ENCODE measurements around the gene TRPM8.

The TRPM8 gene

GRCh38 chr2:234026693-234027254 lies 109.6 kb downstream of the TRPM8 start:
- H3K27me3 Mint-ChIP-seq = no peaks in the 10 kb centered on the region
- peak overlapping the region; percentile 96 for H3K27ac Mint-ChIP-seq (ENCODE audit: low read depth)
- ATAC-seq (replicated peaks; ENCODE audit: extremely low read depth, poor library complexity, severe bottlenecking) (peak; percentile 57), DNase-seq (ENCODE audit: low spot score in 2 of 2) (no peak)
- peaks cover 6% of the 10 kb centered on the region for H3K9me3 Mint-ChIP-seq
- peak overlapping the region; percentile 79 for H3K4me3 Mint-ChIP-seq
- H3K4me1 Mint-ChIP-seq = peaks cover 70% of the 10 kb centered on the region
- H3K36me3 Mint-ChIP-seq (ENCODE audit: insufficient read depth) = peaks cover 3% of the 10 kb centered on the region

DNA sequence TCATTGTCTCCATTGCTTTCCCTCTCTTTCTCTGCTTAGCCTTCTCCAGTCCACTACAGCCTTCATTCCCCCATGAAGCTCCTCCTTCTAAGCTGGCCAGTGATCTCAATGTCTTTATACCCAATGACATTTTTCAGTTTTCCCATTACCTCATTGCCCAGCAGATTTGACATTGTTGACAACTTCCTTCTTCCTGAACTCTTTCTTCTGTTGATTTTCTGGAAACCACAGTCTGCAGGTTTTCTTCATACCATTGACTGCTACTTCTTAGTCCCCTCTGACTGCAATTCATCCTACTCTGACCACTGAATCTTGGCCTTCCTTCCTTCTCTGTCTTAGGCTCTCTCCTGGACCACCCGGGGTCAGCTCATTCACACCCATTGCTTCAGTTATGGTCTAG lies 110.5 kb downstream of the TRPM8 start:
- H3K27ac Mint-ChIP-seq (ENCODE audit: low read depth) = peak overlapping the region; percentile 96
- H3K27me3 Mint-ChIP-seq = no peaks in the 10 kb centered on the region
- peaks cover 7% of the 10 kb centered on the region for H3K36me3 Mint-ChIP-seq (ENCODE audit: insufficient read depth)
- peaks cover 6% of the 10 kb centered on the region for H3K9me3 Mint-ChIP-seq
- H3K4me3 Mint-ChIP-seq = peak overlapping the region; percentile 79
- H3K4me1 Mint-ChIP-seq = peaks cover 69% of the 10 kb centered on the region
- DNase-seq (ENCODE audit: low spot score in 2 of 2) (no peak), ATAC-seq (replicated peaks; ENCODE audit: extremely low read depth, poor library complexity, severe bottlenecking) (no peak)

GRCh38 chr2:234029150-234029733 lies 112.1 kb downstream of the TRPM8 start:
- H3K27me3 Mint-ChIP-seq = no peaks in the 10 kb centered on the region
- peaks cover 7% of the 10 kb centered on the region for H3K36me3 Mint-ChIP-seq (ENCODE audit: insufficient read depth)
- no peak for DNase-seq (ENCODE audit: low spot score in 2 of 2)
- no peak for ATAC-seq (replicated peaks; ENCODE audit: extremely low read depth, poor library complexity, severe bottlenecking)
- H3K27ac Mint-ChIP-seq (ENCODE audit: low read depth) = no peak overlapping the region
- peaks cover 12% of the 10 kb centered on the region for H3K9me3 Mint-ChIP-seq
- no peak overlapping the region for H3K4me3 Mint-ChIP-seq
- H3K4me1 Mint-ChIP-seq = peaks cover 74% of the 10 kb centered on the region

- DNase-seq (ENCODE audit: low spot score in 2 of 2) = no peak
- ATAC-seq (replicated peaks; ENCODE audit: extremely low read depth, poor library complexity, severe bottlenecking) = no peak
- Mint-ChIP-seq H3K27ac (ENCODE audit: low read depth) (no peak overlapping the region), H3K27me3 (no peaks in the 10 kb centered on the region), H3K9me3 (peaks cover 12% of the 10 kb centered on the region), H3K36me3 (ENCODE audit: insufficient read depth) (peaks cover 7% of the 10 kb centered on the region), H3K4me3 (no peak overlapping the region), H3K4me1 (peaks cover 63% of the 10 kb centered on the region)
Measured at GRCh38 chr2:234031207-234031606, 114.0 kb downstream of the TRPM8 start.

DNA sequence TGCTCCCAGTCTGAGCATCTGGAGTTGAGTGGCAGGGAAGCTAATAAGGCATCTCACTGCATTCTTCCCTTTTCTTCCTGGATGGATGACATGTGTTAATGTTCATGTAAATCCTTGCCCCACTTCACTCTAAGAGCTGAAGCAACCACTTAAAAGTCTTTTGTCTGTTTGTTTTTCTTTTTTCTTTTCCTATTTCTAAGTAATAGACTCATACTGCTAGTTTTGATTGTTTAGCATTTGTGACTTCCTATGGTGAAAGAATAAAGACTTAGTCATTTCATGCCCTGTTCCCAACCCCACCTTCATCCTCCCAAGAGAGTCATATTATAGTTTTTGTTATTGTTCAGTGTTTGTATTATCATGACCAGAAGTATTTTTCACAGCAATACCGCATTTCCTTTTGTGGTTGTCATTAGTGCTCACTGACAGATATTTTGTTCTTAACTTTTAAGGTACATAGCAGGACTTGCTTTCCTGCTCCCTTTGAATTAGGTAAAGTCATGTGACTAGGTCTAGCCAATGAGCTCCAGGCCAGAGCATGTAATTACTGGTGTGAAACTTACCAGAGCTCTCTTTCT lies 115.2 kb downstream of the TRPM8 start:
- Mint-ChIP-seq H3K4me1 (peaks cover 51% of the 10 kb centered on the region), H3K27me3 (no peaks in the 10 kb centered on the region), H3K9me3 (peaks cover 11% of the 10 kb centered on the region), H3K36me3 (ENCODE audit: insufficient read depth) (peaks cover 7% of the 10 kb centered on the region), H3K4me3 (peak overlapping the region; percentile 49), H3K27ac (ENCODE audit: low read depth) (peak overlapping the region; percentile 68)
- peak in 1 of 2 donors; percentile 65 for DNase-seq (ENCODE audit: low spot score in 2 of 2)
- peak; percentile 94 for ATAC-seq (replicated peaks; ENCODE audit: extremely low read depth, poor library complexity, severe bottlenecking)

- peaks cover 6% of the 10 kb centered on the region for H3K9me3 Mint-ChIP-seq
- H3K4me3 Mint-ChIP-seq = no peak overlapping the region
- no peaks in the 10 kb centered on the region for H3K27me3 Mint-ChIP-seq
- peaks cover 44% of the 10 kb centered on the region for H3K4me1 Mint-ChIP-seq
- DNase-seq (ENCODE audit: low spot score in 2 of 2) = no peak
- peaks cover 5% of the 10 kb centered on the region for H3K36me3 Mint-ChIP-seq (ENCODE audit: insufficient read depth)
- ATAC-seq (replicated peaks; ENCODE audit: extremely low read depth, poor library complexity, severe bottlenecking) = no peak
- H3K27ac Mint-ChIP-seq (ENCODE audit: low read depth) = peak overlapping the region; percentile 24
Measured at GRCh38 chr2:234033174-234033573, 116.0 kb downstream of the TRPM8 start.

GRCh38 chr2:234033885-234034284 lies 116.7 kb downstream of the TRPM8 start:
- Mint-ChIP-seq H3K27me3 (no peaks in the 10 kb centered on the region), H3K4me3 (no peak overlapping the region), H3K27ac (ENCODE audit: low read depth) (peak overlapping the region; percentile 24), H3K4me1 (peaks cover 38% of the 10 kb centered on the region), H3K36me3 (ENCODE audit: insufficient read depth) (peaks cover 5% of the 10 kb centered on the region), H3K9me3 (peaks cover 13% of the 10 kb centered on the region)
- DNase-seq (ENCODE audit: low spot score in 2 of 2) = no peak
- no peak for ATAC-seq (replicated peaks; ENCODE audit: extremely low read depth, poor library complexity, severe bottlenecking)

DNA sequence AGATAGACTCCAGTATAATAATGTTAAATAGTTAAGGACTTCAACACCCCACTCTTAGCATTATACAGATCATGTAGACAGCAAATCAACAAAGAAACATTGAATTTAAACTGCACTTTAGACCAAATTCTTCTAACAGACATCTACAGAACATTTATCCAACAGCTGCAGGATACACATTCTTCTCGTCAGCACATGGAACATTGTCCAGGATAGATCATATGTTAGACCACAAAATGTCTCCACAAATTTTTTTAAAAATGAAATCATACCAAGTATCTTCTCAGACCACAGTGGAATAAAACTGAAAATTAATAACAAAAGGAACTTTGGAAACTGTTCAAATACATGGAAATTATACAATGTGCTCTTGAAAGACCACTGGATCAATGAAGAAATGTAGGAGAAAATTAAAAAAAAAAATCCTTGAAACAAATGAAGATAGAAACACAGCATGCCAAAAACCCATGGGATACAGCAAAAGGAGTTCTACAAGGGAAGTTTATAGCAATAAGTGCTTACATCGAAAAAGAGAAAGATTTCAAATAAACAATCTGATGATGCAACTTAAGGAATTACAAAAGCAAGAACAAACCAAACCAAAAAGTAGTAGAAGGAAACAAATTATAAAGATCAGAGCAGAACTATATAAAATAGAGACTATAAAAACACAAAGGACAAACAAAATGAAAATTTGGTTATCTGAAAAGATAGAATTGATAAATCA lies 121.1 kb downstream of the TRPM8 start:
- Mint-ChIP-seq H3K36me3 (ENCODE audit: insufficient read depth) (no peaks in the 10 kb centered on the region), H3K4me3 (no peak overlapping the region), H3K9me3 (peaks cover 13% of the 10 kb centered on the region), H3K27me3 (no peaks in the 10 kb centered on the region), H3K27ac (ENCODE audit: low read depth) (no peak overlapping the region), H3K4me1 (peaks cover 10% of the 10 kb centered on the region)
- no peak for ATAC-seq (replicated peaks; ENCODE audit: extremely low read depth, poor library complexity, severe bottlenecking)
- no peak for DNase-seq (ENCODE audit: low spot score in 2 of 2)

DNA sequence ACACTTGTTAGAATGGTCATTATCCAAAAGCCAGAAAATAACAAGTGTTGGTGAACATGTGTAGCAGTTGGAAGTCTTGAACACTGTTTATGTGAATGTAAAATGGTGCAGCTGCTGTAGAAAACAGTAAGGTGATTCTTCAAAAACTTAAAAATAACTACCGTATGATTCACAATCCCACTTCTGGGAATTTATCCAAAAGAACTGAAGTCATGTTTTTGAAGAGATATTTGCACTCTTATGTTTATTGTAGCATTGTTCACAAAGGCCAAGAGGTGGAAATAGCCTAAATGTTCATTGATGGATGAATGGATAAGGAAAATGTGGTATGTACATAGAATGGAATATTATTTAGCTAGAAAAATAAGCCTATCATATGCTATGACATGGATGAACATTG lies 127.0 kb downstream of the TRPM8 start:
- Mint-ChIP-seq H3K27me3 (no peaks in the 10 kb centered on the region), H3K4me3 (no peak overlapping the region), H3K9me3 (peaks cover 4% of the 10 kb centered on the region), H3K4me1 (peaks cover 11% of the 10 kb centered on the region), H3K36me3 (ENCODE audit: insufficient read depth) (no peaks in the 10 kb centered on the region), H3K27ac (ENCODE audit: low read depth) (no peak overlapping the region)
- DNase-seq (ENCODE audit: low spot score in 2 of 2) (no peak), ATAC-seq (replicated peaks; ENCODE audit: extremely low read depth, poor library complexity, severe bottlenecking) (no peak)

GRCh38 chr2:234046521-234046920 lies 129.3 kb downstream of the TRPM8 start:
- H3K4me1 Mint-ChIP-seq = peaks cover 15% of the 10 kb centered on the region
- no peaks in the 10 kb centered on the region for H3K36me3 Mint-ChIP-seq (ENCODE audit: insufficient read depth)
- no peak for DNase-seq (ENCODE audit: low spot score in 2 of 2)
- no peak overlapping the region for H3K27ac Mint-ChIP-seq (ENCODE audit: low read depth)
- H3K9me3 Mint-ChIP-seq = peaks cover 4% of the 10 kb centered on the region
- ATAC-seq (replicated peaks; ENCODE audit: extremely low read depth, poor library complexity, severe bottlenecking) = no peak
- no peak overlapping the region for H3K4me3 Mint-ChIP-seq
- H3K27me3 Mint-ChIP-seq = no peaks in the 10 kb centered on the region

- DNase-seq (ENCODE audit: low spot score in 2 of 2) (no peak), ATAC-seq (replicated peaks; ENCODE audit: extremely low read depth, poor library complexity, severe bottlenecking) (no peak)
- Mint-ChIP-seq H3K9me3 (peaks cover 4% of the 10 kb centered on the region), H3K27me3 (peaks cover 2% of the 10 kb centered on the region), H3K27ac (ENCODE audit: low read depth) (no peak overlapping the region), H3K4me1 (peaks cover 21% of the 10 kb centered on the region), H3K4me3 (no peak overlapping the region), H3K36me3 (ENCODE audit: insufficient read depth) (no peaks in the 10 kb centered on the region)
Measured at GRCh38 chr2:234047361-234047760, 130.2 kb downstream of the TRPM8 start.

GRCh38 chr2:234048049-234048448 lies 130.9 kb downstream of the TRPM8 start:
- Mint-ChIP-seq H3K27me3 (peaks cover 9% of the 10 kb centered on the region), H3K36me3 (ENCODE audit: insufficient read depth) (no peaks in the 10 kb centered on the region), H3K9me3 (peaks cover 4% of the 10 kb centered on the region), H3K4me1 (peaks cover 27% of the 10 kb centered on the region), H3K27ac (ENCODE audit: low read depth) (no peak overlapping the region), H3K4me3 (no peak overlapping the region)
- DNase-seq (ENCODE audit: low spot score in 2 of 2) (no peak), ATAC-seq (replicated peaks; ENCODE audit: extremely low read depth, poor library complexity, severe bottlenecking) (no peak)

Measured in central memory CD8-positive, alpha-beta T cell (primary cell).